NCI-H146 treated with DMSO at 0.1 percent for 48 hours (cell line): Measurements from ENCODE around the gene C1orf185.
"Not testable (repeated sequence)": the region's sequence is repeated elsewhere in the genome, so short reads cannot be mapped to it uniquely, and the experiment has no call there.

Experiments used
- DNase-seq: peaks from one replicate; lab custom pipeline; 2025; ENCODE audit not compliant: unreplicated experiment; lab: John Stamatoyannopoulos, UW

C1orf185 gene

GRCh38 chr1:51133045-51133444 lies 31.0 kb downstream of the C1orf185 start:
- DNase-seq: no peak

- DNase-seq: not testable (repeated sequence)
These were observed 35.7 kb downstream of the C1orf185 start for GRCh38 chr1:51137696-51138095.

GRCh38 chr1:51139474-51139873 lies 37.4 kb downstream of the C1orf185 start:
- no peak for DNase-seq

GRCh38 chr1:51147394-51147793 lies 45.4 kb downstream of the C1orf185 start:
- no peak for DNase-seq

- no peak for DNase-seq
These were observed 52.7 kb downstream of the C1orf185 start for GRCh38 chr1:51154776-51155175.

- no peak for DNase-seq
These were observed 54.7 kb downstream of the C1orf185 start for GRCh38 chr1:51156752-51157151.

- no peak for DNase-seq
These were observed 55.4 kb downstream of the C1orf185 start for GRCh38 chr1:51157395-51157794.

GRCh38 chr1:51158263-51158662 lies 56.2 kb downstream of the C1orf185 start:
- DNase-seq: no peak

GRCh38 chr1:51162560-51162959 lies 60.5 kb downstream of the C1orf185 start:
- not testable (repeated sequence) for DNase-seq

- no peak for DNase-seq
These were observed 63.5 kb downstream of the C1orf185 start for GRCh38 chr1:51165540-51165939.

- no peak for DNase-seq
These were observed 66.3 kb downstream of the C1orf185 start for GRCh38 chr1:51168266-51168845.

GRCh38 chr1:51168936-51169335 lies 66.9 kb downstream of the C1orf185 start:
- DNase-seq: no peak

- no peak for DNase-seq
These were observed 68.3 kb downstream of the C1orf185 start for GRCh38 chr1:51170342-51170741.

- DNase-seq: no peak
These were observed 70.8 kb downstream of the C1orf185 start for GRCh38 chr1:51172811-51173210.

GRCh38 chr1:51175278-51175677 lies 73.2 kb downstream of the C1orf185 start:
- DNase-seq: no peak

GRCh38 chr1:51177988-51178387 lies 76.0 kb downstream of the C1orf185 start:
- not testable (repeated sequence) for DNase-seq

- DNase-seq: no peak
These were observed 86.2 kb downstream of the C1orf185 start for GRCh38 chr1:51188230-51188629.

GRCh38 chr1:51189421-51190073 lies 87.5 kb downstream of the C1orf185 start:
- peak; percentile 64 for DNase-seq

GRCh38 chr1:51190961-51191360 lies 88.9 kb downstream of the C1orf185 start:
- DNase-seq: no peak

- peak; percentile 18 for DNase-seq
These were observed 90.3 kb downstream of the C1orf185 start for GRCh38 chr1:51192213-51192843.

GRCh38 chr1:51193564-51193963 lies 91.5 kb downstream of the C1orf185 start:
- DNase-seq: no peak
